ENCODE measurements around the gene CTAG1B. TPM values are rescaled to one million over a fixed set of nuclear protein-coding genes. Genes with fewer than 3 reads are reported as not detected.

Gene CTAG1B
- total and polyA plus RNA-seq, 2 donors (not counting 1 experiment from before 2014, with no cell fraction given), result not detected

DNA sequence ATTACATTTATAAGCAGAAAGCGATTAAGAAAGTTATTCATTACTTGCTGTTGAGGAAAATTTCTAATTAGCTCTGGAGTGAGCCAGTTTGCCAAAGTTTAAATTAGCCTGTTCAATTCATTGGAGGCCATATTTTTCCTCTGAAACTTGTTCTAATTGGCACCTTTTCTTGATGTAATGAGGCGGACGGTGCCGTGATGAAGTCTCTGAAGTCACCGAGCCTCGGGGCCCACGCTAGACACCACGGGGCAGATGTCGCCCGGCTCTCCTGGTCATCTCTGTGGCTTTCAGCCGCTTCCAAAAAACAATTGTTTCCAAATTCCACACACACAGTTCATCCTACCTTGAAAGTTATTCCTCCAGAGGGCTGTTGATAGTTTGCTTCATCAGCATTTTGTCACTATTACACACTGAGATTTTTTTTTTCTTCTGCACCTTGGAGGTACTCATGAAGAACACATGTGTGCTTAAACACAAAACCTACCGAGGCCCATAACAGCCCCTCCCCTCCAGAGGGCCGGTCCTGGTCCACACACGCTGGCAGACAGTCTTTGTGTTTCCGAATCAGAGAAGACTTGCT, 38.2 kb upstream of the CTAG1B start:
- Histone ChIP-seq H3K27me3 (ENCODE audit: control insufficient read depth, insufficient read depth, low read length) (no peaks in the 10 kb centered on the region), H3K4me1 (ENCODE audit: control insufficient read depth, extremely low read depth, insufficient read depth, low read length) (no peaks in the 10 kb centered on the region), H3K9me3 (ENCODE audit: control insufficient read depth, insufficient read depth, low read depth, low read length) (no peaks in the 10 kb centered on the region), H3K36me3 (ENCODE audit: control insufficient read depth, insufficient read depth, low read length) (no peaks in the 10 kb centered on the region), H3K27ac (ENCODE audit: insufficient read depth, low read length) (no peak overlapping the region), H4K20me1 (ENCODE audit: control insufficient read depth, extremely low read depth, insufficient read depth, low read length) (no peaks in the 10 kb centered on the region), H3K79me2 (ENCODE audit: control insufficient read depth, insufficient read depth, low read length) (no peaks in the 10 kb centered on the region), H3K4me3 (replicated peaks in 1 of 4; ENCODE audit: control extremely low read depth in 1 of 4, insufficient read depth in 1 of 4, low read depth in 3 of 4, low read length in 4 of 4) (no peak overlapping the region), H3K4me2 (ENCODE audit: extremely low read depth, insufficient read depth, low read length) (no peak overlapping the region), H2AFZ (ENCODE audit: low read length) (no peak overlapping the region), H3K9ac (ENCODE audit: insufficient read depth, low read length) (no peak overlapping the region)
- TF ChIP-seq EZH2 (IDR thresholded peaks at IDR 0.05; ENCODE audit: low read length, missing control alignments), result no peak
- no peak for TF ChIP-seq CTCF (conservative IDR thresholded peaks at IDR 0.05 in 1 of 2, IDR thresholded peaks at IDR 0.05 in 1 of 2; ENCODE audit: low read depth in 1 of 2, low read length in 2 of 2)
- no peak for DNase-seq (ENCODE audit: low read depth in 2 of 2)

- H3K9me3 ChIP-seq (ENCODE audit: control insufficient read depth, insufficient read depth, low read depth, low read length), result no peaks in the 10 kb centered on the region
- no peaks in the 10 kb centered on the region for H3K27me3 ChIP-seq (ENCODE audit: control insufficient read depth, insufficient read depth, low read length)
- no peak overlapping the region for H3K4me2 ChIP-seq (ENCODE audit: extremely low read depth, insufficient read depth, low read length)
- no peaks in the 10 kb centered on the region for H3K36me3 ChIP-seq (ENCODE audit: control insufficient read depth, insufficient read depth, low read length)
- no peak for DNase-seq (ENCODE audit: low read depth in 2 of 2)
- H3K4me1 ChIP-seq (ENCODE audit: control insufficient read depth, extremely low read depth, insufficient read depth, low read length), result no peaks in the 10 kb centered on the region
- no peak overlapping the region for H3K9ac ChIP-seq (ENCODE audit: insufficient read depth, low read length)
- no peak overlapping the region for H3K4me3 ChIP-seq (replicated peaks in 1 of 4; ENCODE audit: control extremely low read depth in 1 of 4, insufficient read depth in 1 of 4, low read depth in 3 of 4, low read length in 4 of 4)
- H3K79me2 ChIP-seq (ENCODE audit: control insufficient read depth, insufficient read depth, low read length), result no peaks in the 10 kb centered on the region
- H4K20me1 ChIP-seq (ENCODE audit: control insufficient read depth, extremely low read depth, insufficient read depth, low read length), result no peaks in the 10 kb centered on the region
- H3K27ac ChIP-seq (ENCODE audit: insufficient read depth, low read length), result no peak overlapping the region
- TF ChIP-seq CTCF (conservative IDR thresholded peaks at IDR 0.05 in 1 of 2, IDR thresholded peaks at IDR 0.05 in 1 of 2; ENCODE audit: low read depth in 1 of 2, low read length in 2 of 2) (no peak), EZH2 (IDR thresholded peaks at IDR 0.05; ENCODE audit: low read length, missing control alignments) (no peak)
- H2AFZ ChIP-seq (ENCODE audit: low read length), result no peak overlapping the region
Observed at GRCh38 chrX:154655786-154656185, 36.7 kb upstream of the CTAG1B start.

DNA sequence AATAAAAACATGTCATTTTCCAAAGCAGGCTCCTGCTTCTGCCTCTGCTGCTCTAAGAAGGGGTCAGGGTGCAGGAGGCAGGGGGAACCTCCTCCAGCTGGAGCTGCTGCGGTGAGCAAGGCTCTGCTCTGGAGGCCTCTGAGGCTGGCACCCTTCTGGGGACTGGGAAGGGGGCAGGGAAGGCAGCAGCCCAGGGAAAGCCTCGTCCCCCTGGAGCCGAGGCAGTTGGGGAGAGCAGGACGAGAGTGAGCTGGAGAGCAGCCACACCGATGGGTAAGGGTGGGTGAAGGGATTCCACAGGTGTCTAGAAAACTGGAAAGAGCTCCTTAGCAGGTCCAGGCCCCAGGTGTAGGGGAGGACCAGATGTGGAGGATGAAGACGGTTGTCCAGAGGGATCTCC, 36.3 kb upstream of the CTAG1B start:
- Histone ChIP-seq H4K20me1 (ENCODE audit: control insufficient read depth, extremely low read depth, insufficient read depth, low read length) (no peaks in the 10 kb centered on the region), H3K4me3 (replicated peaks in 1 of 4; ENCODE audit: control extremely low read depth in 1 of 4, insufficient read depth in 1 of 4, low read depth in 3 of 4, low read length in 4 of 4) (no peak overlapping the region), H3K27me3 (ENCODE audit: control insufficient read depth, insufficient read depth, low read length) (no peaks in the 10 kb centered on the region), H3K4me1 (ENCODE audit: control insufficient read depth, extremely low read depth, insufficient read depth, low read length) (no peaks in the 10 kb centered on the region), H3K9ac (ENCODE audit: insufficient read depth, low read length) (no peak overlapping the region), H3K79me2 (ENCODE audit: control insufficient read depth, insufficient read depth, low read length) (no peaks in the 10 kb centered on the region), H3K36me3 (ENCODE audit: control insufficient read depth, insufficient read depth, low read length) (no peaks in the 10 kb centered on the region), H3K4me2 (ENCODE audit: extremely low read depth, insufficient read depth, low read length) (no peak overlapping the region), H2AFZ (ENCODE audit: low read length) (no peak overlapping the region), H3K27ac (ENCODE audit: insufficient read depth, low read length) (no peak overlapping the region), H3K9me3 (ENCODE audit: control insufficient read depth, insufficient read depth, low read depth, low read length) (no peaks in the 10 kb centered on the region)
- TF ChIP-seq EZH2 (IDR thresholded peaks at IDR 0.05; ENCODE audit: low read length, missing control alignments), result no peak
- no peak for DNase-seq (ENCODE audit: low read depth in 2 of 2)
